Measurements from ENCODE around the gene OR6C74.

GRCh38 chr12:55244309-55244708 lies at the start of gene OR6C74:
- TF ChIP-seq CTCF (IDR thresholded peaks at IDR 0.05) (no peak), POLR2A (IDR thresholded peaks at IDR 0.05) (no peak)
